ENCODE results near the gene STK38.
A peak's percentile ranks its signal among the peaks of the same experiment; 100 is the strongest.

Gene STK38

DNA sequence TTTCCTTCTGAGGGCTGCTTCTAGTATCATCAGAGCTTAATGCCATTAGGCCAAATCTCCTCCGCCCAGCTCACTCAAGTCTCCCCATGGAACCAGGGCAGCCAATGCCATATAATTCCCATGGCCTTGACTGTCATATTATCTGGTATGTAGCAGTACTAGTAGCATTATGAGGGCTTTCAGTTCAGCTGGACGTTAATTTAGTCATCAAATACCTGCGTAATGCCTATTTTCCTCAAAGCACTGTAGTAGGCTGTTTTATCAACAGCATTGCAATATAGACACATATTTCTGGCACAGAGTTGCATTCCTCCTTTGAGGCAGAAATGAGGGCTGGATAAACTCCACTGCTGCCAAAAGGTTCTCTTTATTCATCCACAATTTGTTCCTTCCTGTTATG is 102.8 kb downstream of the STK38 start:
- Histone ChIP-seq H3F3A (ENCODE audit: control insufficient read depth, insufficient read depth) (peaks cover 17% of the 10 kb centered on the region), H3K27me3 (ENCODE audit: control insufficient read depth, low read length) (no peaks in the 10 kb centered on the region), H3K9me3 (ENCODE audit: control insufficient read depth, insufficient read depth, low read length) (peaks cover 3% of the 10 kb centered on the region; the same call in 1 of the 2 replicates), H3K4me3 (ENCODE audit: low read length) (peak overlapping the region; percentile 85), H3K4me2 (ENCODE audit: low read length) (peak overlapping the region; percentile 83), H4K20me1 (ENCODE audit: control insufficient read depth, insufficient read depth, low read depth, low read length) (no peaks in the 10 kb centered on the region), H3K79me2 (ENCODE audit: control insufficient read depth, low read length) (peaks cover 73% of the 10 kb centered on the region), H3K36me3 (ENCODE audit: control insufficient read depth, low read length) (peaks cover 43% of the 10 kb centered on the region), H3K27ac (ENCODE audit: low read depth, low read length) (peak overlapping the region; percentile 82), H3K9me2 (replicated peaks; ENCODE audit: control insufficient read depth, low read length) (no peaks in the 10 kb centered on the region), H3K4me1 (ENCODE audit: control insufficient read depth, low read length) (peaks cover 29% of the 10 kb centered on the region)
- no peak for TF ChIP-seq EZH2phosphoT487 (IDR thresholded peaks at IDR 0.05; ENCODE audit: borderline replicate concordance, low read length)
- TF ChIP-seq, protein P1, sequence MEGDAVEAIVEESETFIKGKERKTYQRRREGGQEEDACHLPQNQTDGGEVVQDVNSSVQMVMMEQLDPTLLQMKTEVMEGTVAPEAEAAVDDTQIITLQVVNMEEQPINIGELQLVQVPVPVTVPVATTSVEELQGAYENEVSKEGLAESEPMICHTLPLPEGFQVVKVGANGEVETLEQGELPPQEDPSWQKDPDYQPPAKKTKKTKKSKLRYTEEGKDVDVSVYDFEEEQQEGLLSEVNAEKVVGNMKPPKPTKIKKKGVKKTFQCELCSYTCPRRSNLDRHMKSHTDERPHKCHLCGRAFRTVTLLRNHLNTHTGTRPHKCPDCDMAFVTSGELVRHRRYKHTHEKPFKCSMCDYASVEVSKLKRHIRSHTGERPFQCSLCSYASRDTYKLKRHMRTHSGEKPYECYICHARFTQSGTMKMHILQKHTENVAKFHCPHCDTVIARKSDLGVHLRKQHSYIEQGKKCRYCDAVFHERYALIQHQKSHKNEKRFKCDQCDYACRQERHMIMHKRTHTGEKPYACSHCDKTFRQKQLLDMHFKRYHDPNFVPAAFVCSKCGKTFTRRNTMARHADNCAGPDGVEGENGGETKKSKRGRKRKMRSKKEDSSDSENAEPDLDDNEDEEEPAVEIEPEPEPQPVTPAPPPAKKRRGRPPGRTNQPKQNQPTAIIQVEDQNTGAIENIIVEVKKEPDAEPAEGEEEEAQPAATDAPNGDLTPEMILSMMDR (IDR thresholded peaks at IDR 0.05; ENCODE audit: low read depth, low read length, poor library complexity, severe bottlenecking) = no peak
